IMR-90 (cell line): ENCODE results near the gene RCE1. TPM values are rescaled to one million over a fixed set of nuclear protein-coding genes. Genes with fewer than 3 reads are reported as not detected.

Experiments
- ATAC-seq: fragments of 200-7000 bp; cut with Tn5 transposase; 2 replicates; pipeline ENCODE4 v1.9.1; 2020; ENCODE audit warnings: low read depth, mild to moderate bottlenecking, moderate library complexity
- BruUV-seq: library from RNA; stranded (reverse); fragments of 400-500 nt; replicated peaks from 2 replicates; lab custom pipeline; 2021; lab: Mats Ljungman, UMichigan
- CTCF ChIA-PET: fragments of 300-600 bp; formaldehyde crosslinking; extraction: SDS; loops from one replicate; lab custom pipeline; 2021; ENCODE audit warnings: antibody characterized with exemption; lab: Yijun Ruan, JAX
- POLR2A ChIA-PET: fragments of 300-600 bp; sonication (Branson Sonifier 250); formaldehyde crosslinking; loops from one replicate; lab custom pipeline; 2022; ENCODE audit warnings: antibody characterized with exemption; ENCODE audit not compliant: unreplicated experiment; lab: Charles Lee
- DNase-seq: peaks from one replicate; pipeline ENCODE4 v3.0.0; 2013
- H2AFZ ChIP-seq: replicated peaks from 2 replicates; pipeline ENCODE3; 2013; ENCODE audit warnings: low read length, mild to moderate bottlenecking; ENCODE audit not compliant: poor library complexity
- H2AK5ac ChIP-seq: 2 replicates; pipeline ENCODE4 v1.6.1; 2013; ENCODE audit warnings: low read depth, low read length, inconsistent platforms
- H2AK9ac ChIP-seq: replicated peaks from 2 replicates; pipeline ENCODE3; 2013; ENCODE audit warnings: mild to moderate bottlenecking, low read depth, low read length, moderate library complexity; ENCODE audit not compliant: poor library complexity
- H2BK120ac ChIP-seq: 2 replicates; pipeline ENCODE4 v1.6.1; 2013; ENCODE audit warnings: low read depth, low read length, inconsistent platforms
- H2BK15ac ChIP-seq: 3 replicates; pipeline ENCODE4 v1.6.1; 2013; ENCODE audit warnings: low read depth, low read length, inconsistent platforms
- H2BK20ac ChIP-seq: 2 replicates; pipeline ENCODE4 v1.6.1; 2013; ENCODE audit warnings: low read depth, mild to moderate bottlenecking, inconsistent platforms, low read length, moderate library complexity
- H2BK5ac ChIP-seq: 2 replicates; pipeline ENCODE4 v1.6.1; 2013; ENCODE audit warnings: mild to moderate bottlenecking, low read depth, low read length, inconsistent platforms; ENCODE audit not compliant: poor library complexity, severe bottlenecking
- H3K14ac ChIP-seq: replicated peaks from 2 replicates; pipeline ENCODE4 v1.6.1; 2013; ENCODE audit warnings: low read depth, low read length, inconsistent platforms
- H3K18ac ChIP-seq: 2 replicates; pipeline ENCODE4 v1.6.1; 2013; ENCODE audit warnings: low read depth, low read length, control low read depth
- H3K23ac ChIP-seq: 2 replicates; pipeline ENCODE4 v1.6.1; 2013; ENCODE audit warnings: low read depth, low read length, inconsistent platforms
- H3K27ac ChIP-seq: 2 replicates; pipeline ENCODE4 v1.5.1; 2013; ENCODE audit warnings: mild to moderate bottlenecking, control low read depth, low read length; ENCODE audit not compliant: insufficient read depth
- H3K27me3 ChIP-seq: 2 replicates; pipeline ENCODE4 v1.6.1; 2013; ENCODE audit warnings: low read length; ENCODE audit not compliant: control insufficient read depth, insufficient read depth
- H3K36me3 ChIP-seq: 2 replicates; pipeline ENCODE4 v1.6.1; 2013; ENCODE audit warnings: low read length, mixed read lengths; ENCODE audit not compliant: control insufficient read depth, insufficient read depth
- H3K4ac ChIP-seq: 2 replicates; pipeline ENCODE4 v1.6.1; 2013; ENCODE audit warnings: low read depth, low read length, inconsistent platforms
- H3K4me1 ChIP-seq: 2 replicates; pipeline ENCODE4 v1.6.1; 2013; ENCODE audit warnings: low read length, mixed read lengths; ENCODE audit not compliant: control insufficient read depth, insufficient read depth
- H3K4me2 ChIP-seq: 2 replicates; pipeline ENCODE4 v1.6.1; 2013; ENCODE audit warnings: low read depth, mild to moderate bottlenecking, control low read depth, low read length, moderate library complexity
- H3K4me3 ChIP-seq: 2 replicates; pipeline ENCODE4 v1.5.1; 2013; ENCODE audit warnings: low read depth, mild to moderate bottlenecking, control low read depth, low read length, moderate library complexity; ENCODE audit not compliant: insufficient read depth
- H3K56ac ChIP-seq: 2 replicates; pipeline ENCODE4 v1.6.1; 2013; ENCODE audit warnings: low read length, inconsistent platforms; ENCODE audit not compliant: insufficient read depth; ENCODE audit errors: extremely low read depth
- H3K79me1 ChIP-seq, 2 experiments: 2 replicates each; pipeline ENCODE4 v1.6.1; 2013; ENCODE audit warnings: low read length in 2 of 2, inconsistent platforms in 1 of 2, low read depth in 1 of 2
- H3K9ac ChIP-seq: 2 replicates; pipeline ENCODE4 v1.6.1; 2013; ENCODE audit warnings: low read depth, low read length, control low read depth
- H3K9me1 ChIP-seq: 2 replicates; pipeline ENCODE4 v1.6.1; 2013; ENCODE audit warnings: low read length, inconsistent platforms; ENCODE audit not compliant: insufficient read depth
- H3K9me3 ChIP-seq: 2 replicates; pipeline ENCODE4 v1.6.1; 2013; ENCODE audit warnings: low read length; ENCODE audit not compliant: control insufficient read depth, insufficient read depth
- H4K20me1 ChIP-seq: 2 replicates; pipeline ENCODE4 v1.6.1; 2013; ENCODE audit warnings: low read length, inconsistent platforms; ENCODE audit not compliant: insufficient read depth
- H4K5ac ChIP-seq: 2 replicates; pipeline ENCODE4 v1.6.1; 2013; ENCODE audit warnings: mild to moderate bottlenecking, low read depth, low read length, control low read depth
- H4K8ac ChIP-seq, 2 experiments: 2 replicates each; pipeline ENCODE4 v1.6.1; 2013; ENCODE audit warnings: low read depth in 2 of 2, low read length in 2 of 2, control low read depth in 1 of 2, inconsistent platforms in 1 of 2
- H4K91ac ChIP-seq: 2 replicates; pipeline ENCODE4 v1.6.1; 2013; ENCODE audit warnings: low read depth, low read length, inconsistent platforms; ENCODE audit not compliant: insufficient read depth
- BHLHE40 ChIP-seq: fragments of 150-350 bp; IDR thresholded peaks from 2 replicates; pipeline ENCODE4 v1.6.1; 2016; ENCODE audit warnings: mild to moderate bottlenecking, low read depth, low read length
- CEBPB ChIP-seq: IDR thresholded peaks from 2 replicates; pipeline ENCODE4 v1.6.1; 2012; ENCODE audit warnings: low read depth, low read length, improper control_type of control experiment
- MAFK ChIP-seq: IDR thresholded peaks from 2 replicates; pipeline ENCODE4 v1.6.1; 2012; ENCODE audit warnings: low read depth, low read length, improper control_type of control experiment
- SMC3 ChIP-seq: fragments of 150-350 bp; IDR thresholded peaks from 2 replicates; pipeline ENCODE4 v1.6.1; 2016; ENCODE audit warnings: low read depth, mild to moderate bottlenecking, antibody characterized with exemption, low read length, moderate library complexity
- USF2 ChIP-seq: fragments of 150-350 bp; IDR thresholded peaks from 2 replicates; pipeline ENCODE4 v1.6.1; 2017; ENCODE audit warnings: mild to moderate bottlenecking, antibody characterized with exemption, low read length, low read depth
- WGBS, 2 experiments: methylation state at CpG; one replicate each; pipeline versions ENCODE4 v1.1.5 to v1.1.7; 2013; ENCODE audit warnings: missing lambda C conversion rate in 2 of 2; ENCODE audit not compliant: insufficient read length in 1 of 2; ENCODE audit errors: extremely low coverage in 2 of 2; 5-methylcytosine and 5-hydroxymethylcytosine counted together
- dilution Hi-C: fragments of 300-500 bp; cut with HindIII; formaldehyde crosslinking; loops from one replicate; pipeline ENCODE4 v1.14.3; 2018; ENCODE audit warnings: low sequenced_read_pairs; ENCODE audit not compliant: unreplicated experiment
- in situ Hi-C: fragments of 300-500 bp; cut with MboI; formaldehyde crosslinking; loops from 3 replicates; pipeline ENCODE4 v1.14.3; 2019; ENCODE audit warnings: low sequenced_read_pairs, inconsistent platforms, mixed read lengths
- intact Hi-C: fragments of 100-400 bp; cut with micrococcal nuclease; formaldehyde crosslinking; loops from 2 replicates; pipeline ENCODE4 v1.10.0; 2022
- polyA plus RNA-seq, 3 experiments: library from polyadenylated mRNA; depleted of rRNA; stranded (reverse); fragments of >200 nt; gene quantifications; 2 replicates each; pipeline ENCODE4 v1.2.3, GENCODE V29; 2012; ENCODE audit warnings: low replicate concordance in 1 of 3
- total RNA-seq: library from RNA; depleted of rRNA; stranded (reverse); fragments of >200 nt; gene quantifications from 2 replicates; pipeline ENCODE4 v1.2.3, GENCODE V29; 2012
- TF ChIP-seq, protein P1 (sequence below): fragments of 150-350 bp; IDR thresholded peaks from 2 replicates; pipeline ENCODE4 v1.6.1; 2016; ENCODE audit warnings: low read depth, mild to moderate bottlenecking, low read length, moderate library complexity, borderline replicate concordance
- TF ChIP-seq, protein P2 (sequence below): conservative IDR thresholded peaks from 2 replicates; pipeline ENCODE4 v1.5.1; 2012; ENCODE audit warnings: mild to moderate bottlenecking, low read depth, low read length, improper control_type of control experiment

The RCE1 gene
- total and polyA plus RNA-seq, 2 of the 4 experiments (the other 2 are of a cell fraction) = 6.6 to 19.4 TPM

- peaks cover 4% of the 10 kb centered on the region for H3K4me1 ChIP-seq
- H3K36me3 ChIP-seq = peaks cover 37% of the 10 kb centered on the region
- TF ChIP-seq USF2 (no peak), BHLHE40 (no peak), SMC3 (no peak), CEBPB (no peak), MAFK (no peak)
- TF ChIP-seq, protein P1, sequence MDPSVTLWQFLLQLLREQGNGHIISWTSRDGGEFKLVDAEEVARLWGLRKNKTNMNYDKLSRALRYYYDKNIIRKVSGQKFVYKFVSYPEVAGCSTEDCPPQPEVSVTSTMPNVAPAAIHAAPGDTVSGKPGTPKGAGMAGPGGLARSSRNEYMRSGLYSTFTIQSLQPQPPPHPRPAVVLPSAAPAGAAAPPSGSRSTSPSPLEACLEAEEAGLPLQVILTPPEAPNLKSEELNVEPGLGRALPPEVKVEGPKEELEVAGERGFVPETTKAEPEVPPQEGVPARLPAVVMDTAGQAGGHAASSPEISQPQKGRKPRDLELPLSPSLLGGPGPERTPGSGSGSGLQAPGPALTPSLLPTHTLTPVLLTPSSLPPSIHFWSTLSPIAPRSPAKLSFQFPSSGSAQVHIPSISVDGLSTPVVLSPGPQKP = no peak
- TF ChIP-seq, protein P2, sequence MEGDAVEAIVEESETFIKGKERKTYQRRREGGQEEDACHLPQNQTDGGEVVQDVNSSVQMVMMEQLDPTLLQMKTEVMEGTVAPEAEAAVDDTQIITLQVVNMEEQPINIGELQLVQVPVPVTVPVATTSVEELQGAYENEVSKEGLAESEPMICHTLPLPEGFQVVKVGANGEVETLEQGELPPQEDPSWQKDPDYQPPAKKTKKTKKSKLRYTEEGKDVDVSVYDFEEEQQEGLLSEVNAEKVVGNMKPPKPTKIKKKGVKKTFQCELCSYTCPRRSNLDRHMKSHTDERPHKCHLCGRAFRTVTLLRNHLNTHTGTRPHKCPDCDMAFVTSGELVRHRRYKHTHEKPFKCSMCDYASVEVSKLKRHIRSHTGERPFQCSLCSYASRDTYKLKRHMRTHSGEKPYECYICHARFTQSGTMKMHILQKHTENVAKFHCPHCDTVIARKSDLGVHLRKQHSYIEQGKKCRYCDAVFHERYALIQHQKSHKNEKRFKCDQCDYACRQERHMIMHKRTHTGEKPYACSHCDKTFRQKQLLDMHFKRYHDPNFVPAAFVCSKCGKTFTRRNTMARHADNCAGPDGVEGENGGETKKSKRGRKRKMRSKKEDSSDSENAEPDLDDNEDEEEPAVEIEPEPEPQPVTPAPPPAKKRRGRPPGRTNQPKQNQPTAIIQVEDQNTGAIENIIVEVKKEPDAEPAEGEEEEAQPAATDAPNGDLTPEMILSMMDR = 0 out of 2 replicates have a peak, but pooled peaks have one; percentile 5
- H2BK120ac ChIP-seq = no peak overlapping the region
- WGBS, 2 experiments = 55% methylated on average over 6 of the region's 26 CpGs; no CpG with 5 or more reads in 1 of the 2 experiments
- H3K4me2 ChIP-seq = no peak overlapping the region
- H3K56ac ChIP-seq = no peak overlapping the region
- H3K9me1 ChIP-seq = peaks cover 15% of the 10 kb centered on the region; the same call in 1 of the 2 replicates
- dilution Hi-C loops (no loop called here), intact Hi-C loops (no loop called here), in situ Hi-C loops (no loop called here)
- H3K79me1 ChIP-seq = peaks cover 3 to 14% of the 10 kb centered on the region in 2 experiments; a peak in 3 of 4 replicates
- H2AK9ac ChIP-seq = peak overlapping the region; percentile 55
- no peak overlapping the region for H2AFZ ChIP-seq
- no peak overlapping the region for H2BK15ac ChIP-seq
- no peak overlapping the region for H3K9ac ChIP-seq
- DNase-seq (no peak), ATAC-seq (no peak)
- H4K20me1 ChIP-seq = 0 out of 2 replicates have a peak, but pooled peaks cover under 1% of the 10 kb centered on the region
- H3K4ac ChIP-seq = no peak overlapping the region
- BruUV-seq = no TSS peak
- no peaks in the 10 kb centered on the region for H3K27me3 ChIP-seq
- H3K9me3 ChIP-seq = no peaks in the 10 kb centered on the region
- H3K23ac ChIP-seq = no peak overlapping the region
- H4K91ac ChIP-seq = no peak overlapping the region
- no peak overlapping the region for H2AK5ac ChIP-seq
- no peak overlapping the region for H4K5ac ChIP-seq
- ChIA-PET CTCF (no interaction called here), POLR2A (no interaction called here)
- no peak overlapping the region for H2BK20ac ChIP-seq
- no peak overlapping the region for H3K27ac ChIP-seq
- H4K8ac ChIP-seq = no peak overlapping the region
- H3K14ac ChIP-seq = no peak overlapping the region
- H2BK5ac ChIP-seq = no peak overlapping the region
- H3K4me3 ChIP-seq = no peak overlapping the region
- H3K18ac ChIP-seq = no peak overlapping the region
Observed at GRCh38 chr11:66851698-66852465, 8.6 kb downstream of the RCE1 start.
